Caki2 (cell line): ENCODE results near the gene IL12RB1. TPM values are rescaled to one million over a fixed set of nuclear protein-coding genes. Genes with fewer than 3 reads are reported as not detected.
A peak's percentile ranks its signal among the peaks of the same experiment; 100 is the strongest.

Experiments used
- DNase-seq: peaks from one replicate; pipeline ENCODE4 v3.0.0-alpha.2; 2015; ENCODE audit warnings: low read depth
- in situ Hi-C: cut with HindIII; loops from 2 replicates; pipeline ENCODE4 v1.10.0; 2016; ENCODE audit warnings: low sequenced_read_pairs, low pct_unique_long_range_greater_than_20kb, mixed read lengths
- total RNA-seq: library from RNA; depleted of rRNA; stranded (reverse); fragments of >200 nt; shearing (Covaris generic); gene quantifications from 2 replicates; pipeline ENCODE4 v1.2.3, GENCODE V29; 2014; ENCODE audit warnings: low replicate concordance; rRNA removed

The IL12RB1 gene
- total RNA-seq, 1 experiment from 2014 or later = 0.44 TPM

DNA sequence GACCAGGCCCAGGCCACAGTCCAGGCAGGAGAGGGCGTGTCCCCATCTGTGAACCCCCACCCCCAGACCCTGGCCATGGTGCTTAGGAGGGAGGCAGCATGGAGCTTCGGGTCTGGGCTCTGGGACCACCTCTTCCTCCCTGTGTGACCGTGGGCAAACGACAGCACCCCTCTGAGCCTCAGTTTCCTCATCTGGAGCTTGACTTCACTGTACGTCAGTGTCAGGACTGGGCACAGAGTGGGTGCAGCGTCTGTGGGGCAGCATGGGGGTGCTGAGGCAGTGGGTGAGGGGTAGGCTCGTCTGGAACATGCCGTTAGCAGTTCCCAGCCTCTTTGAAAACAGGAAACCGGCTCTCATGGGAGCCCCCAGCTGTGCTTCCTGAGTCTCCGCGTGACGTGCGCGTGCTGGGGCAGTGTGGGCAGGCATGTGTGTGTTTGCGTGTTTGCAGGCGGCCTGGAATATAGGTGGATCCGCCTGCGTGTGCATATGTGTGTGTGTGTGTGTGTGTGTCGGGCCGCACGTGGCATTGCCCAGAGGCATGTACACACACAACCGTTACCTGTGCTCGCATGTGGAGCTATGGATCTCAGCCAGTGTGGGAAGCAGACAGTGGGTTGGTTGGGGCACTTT lies 63.0 kb downstream of the IL12RB1 start:
- in situ Hi-C loops = no loop called here
- DNase-seq = no peak

DNA sequence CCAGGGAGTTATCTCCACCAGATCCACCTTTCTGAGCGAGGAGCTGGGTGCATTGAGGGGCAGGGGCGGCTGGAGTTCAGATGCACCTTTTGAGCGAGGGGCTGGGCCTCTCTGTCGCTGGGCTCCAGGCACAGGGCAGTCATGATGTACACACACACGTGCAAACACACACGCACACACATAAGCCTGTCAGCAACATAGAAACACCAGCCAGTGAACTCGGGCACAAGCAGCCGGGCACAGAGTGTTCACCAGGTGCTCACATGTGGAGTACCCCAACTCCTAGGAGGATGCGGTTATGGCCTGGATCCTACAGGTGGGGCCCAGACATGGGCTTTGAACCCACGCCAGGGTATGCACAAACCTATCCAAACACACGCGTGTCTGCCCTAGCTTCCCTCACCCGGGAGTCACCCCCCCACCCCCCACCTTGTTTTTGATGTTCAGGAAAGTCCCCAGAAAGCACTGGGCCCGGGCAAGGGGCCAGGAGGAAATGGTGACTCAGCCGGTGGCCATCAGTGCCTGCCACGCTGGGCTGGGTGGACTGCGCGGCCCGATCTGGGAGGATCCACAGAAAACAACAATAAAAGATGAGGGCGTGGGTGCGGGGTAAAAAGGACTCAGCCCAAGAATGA lies 65.5 kb downstream of the IL12RB1 start:
- DNase-seq = peak; percentile 83
- in situ Hi-C loops = no loop called here

DNA sequence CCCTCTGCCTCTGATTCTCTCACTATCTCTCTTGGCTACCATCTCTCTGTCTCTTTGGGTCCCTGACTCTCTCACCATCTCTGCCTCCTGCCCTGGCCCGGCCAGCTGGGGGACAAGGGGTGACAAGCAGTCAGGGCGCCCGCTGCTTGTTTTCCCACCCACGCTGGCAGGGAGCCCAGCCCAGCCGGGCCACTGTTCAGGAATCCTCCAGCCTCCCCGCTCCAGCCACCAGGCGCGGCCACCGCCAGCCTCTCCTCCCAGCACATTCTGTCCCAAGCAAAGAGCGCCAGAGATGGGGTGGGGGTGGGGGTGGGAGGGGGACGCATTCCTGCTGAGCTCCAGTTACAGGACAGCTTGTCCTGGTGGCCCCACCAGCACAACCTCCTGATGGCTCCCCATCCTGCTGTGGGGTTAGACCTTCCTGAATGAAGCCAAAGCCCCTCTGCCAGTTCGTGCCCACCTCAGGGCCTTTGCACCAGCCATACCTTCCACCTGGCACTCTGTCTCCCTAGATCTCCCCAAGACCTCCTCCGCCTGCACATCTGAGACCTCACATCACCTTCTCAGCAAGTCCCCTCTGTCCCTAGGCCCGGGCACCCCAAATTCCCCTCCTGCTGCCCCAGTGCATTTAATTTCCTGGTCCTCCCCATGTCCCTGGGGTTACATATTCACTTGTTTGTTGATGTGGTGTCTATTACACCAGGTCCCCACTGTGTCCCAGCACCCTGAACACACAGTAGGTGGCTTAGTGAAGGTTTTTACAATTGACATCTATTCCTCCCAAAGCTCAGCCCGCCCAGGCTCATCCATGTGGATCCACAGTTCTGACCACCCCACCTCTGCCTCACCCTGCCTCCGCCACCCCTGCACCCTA lies 66.3 kb downstream of the IL12RB1 start:
- in situ Hi-C loops = no loop called here
- DNase-seq = no peak

DNA sequence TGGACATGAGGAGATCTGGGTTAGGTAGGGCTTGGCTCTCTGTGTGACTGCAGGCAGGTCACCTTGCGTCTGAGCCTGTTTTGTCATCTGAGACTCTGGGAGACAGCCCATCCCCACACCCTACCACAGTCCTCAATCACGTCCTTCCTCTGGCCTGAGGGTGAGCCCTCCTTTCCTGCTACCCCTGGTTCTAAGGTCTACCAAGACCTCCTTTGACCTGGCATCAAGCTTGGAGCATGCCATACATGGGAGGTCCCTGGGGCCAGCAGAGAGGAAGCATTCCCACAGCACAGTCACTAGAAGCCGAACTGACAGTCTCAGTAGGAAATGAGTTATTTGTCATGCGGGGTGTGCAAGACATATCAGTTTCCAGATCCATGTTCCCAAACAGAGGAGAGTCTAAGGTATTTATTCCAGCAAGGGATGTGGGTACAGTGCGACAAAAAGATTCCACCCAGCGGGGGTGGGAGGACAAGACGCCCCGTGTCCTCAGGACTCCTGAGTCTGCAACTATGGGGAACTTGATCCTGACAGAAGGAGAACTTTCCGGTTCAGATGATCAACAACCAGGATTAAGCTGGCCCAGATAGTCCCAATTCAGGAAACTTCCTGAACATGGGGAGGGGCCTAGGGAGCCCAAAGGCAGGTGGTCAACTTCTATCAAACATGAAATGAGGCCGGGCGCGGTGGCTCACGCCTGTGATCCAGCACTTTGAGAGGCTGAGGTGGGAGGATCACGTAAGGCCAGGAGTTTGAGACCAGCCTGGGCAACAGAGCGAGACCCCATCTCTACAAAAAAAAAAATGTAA lies 69.3 kb downstream of the IL12RB1 start:
- DNase-seq = no peak
- in situ Hi-C loops = no loop called here

DNA sequence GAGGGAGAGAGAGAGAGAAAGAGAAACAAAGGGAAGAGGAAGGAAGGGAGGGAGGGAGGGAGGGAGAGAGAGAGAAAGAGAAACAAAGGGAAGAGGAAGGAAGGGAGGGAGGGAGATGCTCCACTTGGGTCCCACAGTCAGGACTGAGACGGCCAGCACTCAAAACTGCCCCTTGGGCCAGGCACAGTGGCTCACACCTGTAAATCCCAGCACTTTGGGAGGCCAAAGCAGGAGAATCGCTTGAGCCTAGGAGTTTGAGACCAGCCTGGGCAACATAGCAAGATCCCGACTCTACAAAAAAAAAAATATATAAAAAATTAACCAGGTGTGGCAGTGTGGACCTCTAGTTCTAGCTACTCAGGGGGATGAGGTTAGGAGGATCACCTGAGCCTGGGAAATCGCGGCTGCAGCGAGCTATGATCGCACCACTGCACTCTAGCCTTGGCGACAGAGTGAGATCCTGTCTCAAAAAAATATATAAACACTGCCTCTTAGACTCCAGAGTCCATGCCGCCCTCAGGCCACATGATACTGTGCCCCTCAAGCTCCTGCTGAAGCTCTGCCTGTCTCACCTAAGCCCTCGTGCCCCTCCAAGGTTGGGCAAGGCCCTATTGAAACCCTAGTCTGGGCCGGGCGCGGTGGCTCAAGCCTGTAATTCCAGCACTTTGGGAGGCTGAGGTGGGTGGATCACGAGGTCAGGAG lies 70.4 kb downstream of the IL12RB1 start:
- DNase-seq = no peak
- in situ Hi-C loops = no loop called here

DNA sequence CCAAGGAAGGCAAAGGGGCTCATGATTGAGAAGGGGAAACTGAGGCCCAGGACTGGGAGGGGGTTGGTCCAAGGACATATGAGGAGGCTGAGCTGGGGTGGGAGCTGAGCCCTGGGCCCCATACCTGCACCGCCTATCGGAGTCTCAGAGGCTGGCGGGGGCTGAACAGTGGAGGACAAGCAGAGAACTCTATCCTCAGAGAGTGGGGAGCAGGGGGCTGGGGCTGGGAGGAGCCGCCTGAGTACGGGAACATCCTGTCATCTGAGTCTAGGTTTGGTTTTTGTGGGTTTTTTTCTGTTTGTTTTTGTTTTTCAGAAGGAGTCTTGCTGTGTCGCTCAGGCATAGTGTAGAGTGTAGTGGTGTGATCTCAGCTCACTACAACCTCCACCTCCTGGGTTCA lies 72.5 kb downstream of the IL12RB1 start:
- no peak for DNase-seq
- in situ Hi-C loops = no loop called here

DNA sequence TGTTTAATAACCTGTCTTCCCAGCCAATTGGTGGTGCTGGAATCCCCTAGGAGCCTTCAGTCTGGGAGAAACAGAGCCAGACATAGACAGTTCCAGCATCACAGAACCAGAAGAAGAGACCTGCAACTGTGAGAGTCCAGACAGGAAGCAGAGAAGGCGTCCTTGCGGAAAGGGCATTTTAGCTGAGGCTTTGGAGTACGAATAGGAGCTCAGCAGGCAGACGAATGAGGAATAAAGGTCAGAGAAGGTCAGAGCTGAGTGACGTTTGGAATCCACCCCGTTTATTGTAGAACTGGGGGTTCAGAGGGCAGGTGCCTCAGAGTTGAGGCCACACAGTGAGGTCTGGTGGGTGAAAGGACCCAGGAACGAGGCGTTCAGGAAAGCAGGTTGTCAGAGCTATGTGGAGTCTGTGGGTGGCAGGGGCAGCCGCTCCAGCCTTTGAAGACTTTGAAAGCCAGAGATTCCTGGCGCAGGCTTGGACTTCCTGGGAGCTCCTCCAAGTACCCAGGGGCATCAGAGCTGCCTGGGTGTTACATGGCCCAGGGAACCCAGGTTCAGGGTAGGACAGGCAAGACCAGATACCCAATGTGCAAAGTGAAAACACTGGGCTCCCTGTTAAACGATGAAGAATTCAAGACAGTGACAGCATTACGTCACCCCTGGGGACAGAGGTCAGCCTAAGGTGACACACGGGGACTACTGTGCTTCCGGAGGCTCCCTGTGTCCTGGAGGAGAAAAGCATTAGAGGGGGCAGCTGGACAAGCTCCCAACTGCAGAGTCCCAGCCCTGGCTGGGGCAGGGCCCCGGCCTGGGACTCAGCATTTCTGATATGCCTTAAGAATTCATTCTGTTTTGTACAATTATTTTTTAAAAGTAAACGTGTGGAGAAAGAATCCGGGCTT lies 73.3 kb downstream of the IL12RB1 start:
- in situ Hi-C loops = no loop called here
- DNase-seq = no peak

DNA sequence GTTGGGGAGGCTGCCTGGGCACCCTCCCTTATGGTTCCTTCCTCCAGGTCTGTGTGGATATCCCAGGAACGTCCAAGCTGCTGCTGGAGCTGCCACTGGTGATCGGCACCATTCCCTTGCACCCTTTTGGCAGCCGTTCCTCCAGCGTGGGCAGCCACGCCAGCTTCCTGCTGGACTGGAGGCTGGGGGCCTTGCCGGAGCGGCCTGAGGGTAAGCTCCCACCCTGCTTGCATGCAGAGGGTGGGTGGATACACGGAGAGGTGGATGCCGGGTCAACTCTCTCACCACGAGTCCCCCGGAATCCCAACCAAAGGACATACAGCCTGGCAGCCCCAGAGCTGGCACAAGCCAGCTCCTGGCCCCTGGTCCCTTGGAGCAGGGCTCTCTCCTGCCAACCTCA lies 76.6 kb downstream of the IL12RB1 start:
- in situ Hi-C loops = no loop called here

DNA sequence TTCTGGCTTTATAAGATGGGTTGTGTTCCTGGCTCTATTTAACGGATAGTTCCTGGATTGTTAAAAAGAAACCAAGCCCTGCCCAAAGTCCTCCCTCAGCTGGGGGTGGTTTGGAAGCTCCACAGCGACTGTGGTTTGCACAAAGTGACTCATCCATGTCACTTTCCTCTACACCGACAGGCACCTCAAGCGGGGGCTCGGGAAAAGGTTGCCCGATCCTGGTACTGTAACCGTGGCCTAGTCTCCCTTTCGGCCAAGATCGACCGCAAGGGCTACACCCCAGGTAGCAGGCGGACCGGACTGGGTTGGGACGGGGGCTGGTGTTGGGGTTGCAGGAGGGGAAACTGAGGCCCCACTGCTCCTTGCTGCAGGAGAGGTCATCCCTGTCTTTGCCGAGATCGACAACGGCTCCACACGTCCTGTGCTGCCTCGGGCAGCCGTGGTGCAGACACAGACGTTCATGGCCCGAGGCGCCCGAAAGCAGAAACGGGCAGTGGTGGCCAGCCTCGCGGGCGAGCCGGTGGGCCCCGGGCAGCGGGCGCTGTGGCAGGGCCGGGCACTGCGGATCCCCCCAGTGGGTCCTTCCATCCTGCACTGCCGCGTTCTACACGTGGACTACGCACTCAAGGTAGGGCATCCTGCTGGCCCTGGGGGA lies 77.2 kb downstream of the IL12RB1 start:
- DNase-seq = no peak
- in situ Hi-C loops = no loop called here

More for the DNA sequence above, 76.6 kb downstream of the IL12RB1 start:
- DNase-seq = no peak

Other genes starting within 250 kb of the IL12RB1 start
- 2.5 and 5.0 TPM in 2 replicates for gene JAK3, start 239.0 kb downstream of the IL12RB1 start, total RNA-seq
- gene RPL18A, start 227.0 kb downstream of the IL12RB1 start, total RNA-seq = 852 and 893 TPM in 2 replicates
- gene SLC5A5, start 215.0 kb downstream of the IL12RB1 start, total RNA-seq = not detected in 2 replicates
- 204 and 270 TPM in 2 replicates for gene CCDC124, start 153.9 kb downstream of the IL12RB1 start, total RNA-seq
- gene KCNN1, start 119.8 kb downstream of the IL12RB1 start, total RNA-seq = not detected in 2 replicates
- gene ARRDC2, start 78.8 kb downstream of the IL12RB1 start, total RNA-seq = 57.4 and 76.7 TPM in 2 replicates
- 1.8 and 5.5 TPM in 2 replicates for gene MAST3, start 10.8 kb upstream of the IL12RB1 start, total RNA-seq
- 8.1 and 43.6 TPM in 2 replicates for gene PIK3R2, start 66.2 kb upstream of the IL12RB1 start, total RNA-seq
- 51.9 and 79.3 TPM in 2 replicates for gene IFI30, start 86.9 kb upstream of the IL12RB1 start, total RNA-seq
- gene MPV17L2, start 106.3 kb upstream of the IL12RB1 start, total RNA-seq = 10.3 and 22.3 TPM in 2 replicates
- gene RAB3A, start 117.1 kb upstream of the IL12RB1 start, total RNA-seq = 0.84 TPM in 1 of 2 replicates, not detected in the other
- gene PDE4C, start 139.5 kb upstream of the IL12RB1 start, total RNA-seq = not detected in 2 replicates
- gene IQCN, start 187.5 kb upstream of the IL12RB1 start, total RNA-seq = not detected in 2 replicates
- gene JUND, start 194.7 kb upstream of the IL12RB1 start, total RNA-seq = 115 and 120 TPM in 2 replicates
- gene LSM4, start 236.1 kb upstream of the IL12RB1 start, total RNA-seq = 828 and 869 TPM in 2 replicates